ENCODE measurements around the gene PRXL2B.
"Not testable (repeated sequence)": the region's sequence is repeated elsewhere in the genome, so short reads cannot be mapped to it uniquely, and the experiment has no call there.

PRXL2B gene

GRCh38 chr1:2625311-2625710, 38.7 kb downstream of the PRXL2B start:
- no peak for DNase-seq

- DNase-seq = not testable (repeated sequence)
These were observed 39.2 kb downstream of the PRXL2B start for GRCh38 chr1:2625748-2626147.

- no peak for DNase-seq
These were observed 41.2 kb downstream of the PRXL2B start for GRCh38 chr1:2627746-2628145.

- DNase-seq = no peak
These were observed 41.8 kb downstream of the PRXL2B start for GRCh38 chr1:2628191-2628932.

- DNase-seq = no peak
These were observed 42.5 kb downstream of the PRXL2B start for GRCh38 chr1:2628933-2629626.

- no peak for DNase-seq
These were observed 43.3 kb downstream of the PRXL2B start for GRCh38 chr1:2629627-2630497.

- DNase-seq = no peak
These were observed 44.0 kb downstream of the PRXL2B start for GRCh38 chr1:2630498-2631135.

GRCh38 chr1:2631136-2632050, 44.8 kb downstream of the PRXL2B start:
- no peak for DNase-seq

- DNase-seq = no peak
These were observed 45.5 kb downstream of the PRXL2B start for GRCh38 chr1:2632051-2632430.

- DNase-seq = no peak
These were observed 46.2 kb downstream of the PRXL2B start, which contains the start of gene MMEL1 for GRCh38 chr1:2632561-2633361. MMEL1 (minus strand) TSS chr1:2633016; CDS start chr1:2629484, 3,532 bp downstream.

GRCh38 chr1:2633366-2633935, 46.9 kb downstream of the PRXL2B start:
- DNase-seq = no peak

- no peak for DNase-seq
These were observed 47.4 kb downstream of the PRXL2B start for GRCh38 chr1:2633936-2634491.

- DNase-seq = no peak
These were observed 48.9 kb downstream of the PRXL2B start for GRCh38 chr1:2635361-2636010.

- no peak for DNase-seq
These were observed 50.2 kb downstream of the PRXL2B start for GRCh38 chr1:2636733-2637132.

GRCh38 chr1:2637442-2638145, 51.0 kb downstream of the PRXL2B start:
- no peak for DNase-seq

GRCh38 chr1:2638466-2639115, 52.0 kb downstream of the PRXL2B start:
- DNase-seq = no peak

- DNase-seq = no peak
These were observed 52.6 kb downstream of the PRXL2B start for GRCh38 chr1:2639203-2639602.
